T-helper 2 cell treated with Interferon-gamma antibody and Interleukin-4, amounts not matched to agents 5 μg/mL and 100 μg/mL, for 36 hours (primary cell): ENCODE measurements around the gene MZT2B.
"Not testable (repeated sequence)": the region's sequence is repeated elsewhere in the genome, so short reads cannot be mapped to it uniquely, and the experiment has no call there.

Experiments
- DNase-seq: peaks from one replicate; pipeline ENCODE4 v3.0.0; 2021; ENCODE audit warnings: low spot score
- H3K27ac Mint-ChIP-seq: one replicate; pipeline ENCODE4 v1.8.0; 2021; ENCODE audit warnings: mild to moderate bottlenecking, mixed read lengths
- H3K27me3 Mint-ChIP-seq: one replicate; pipeline ENCODE4 v1.8.0; 2021; ENCODE audit warnings: low read depth, mixed read lengths
- H3K36me3 Mint-ChIP-seq: one replicate; pipeline ENCODE4 v1.8.0; 2021; ENCODE audit warnings: low read depth, mixed read lengths
- H3K4me1 Mint-ChIP-seq: one replicate; pipeline ENCODE4 v1.8.0; 2021; ENCODE audit warnings: low read depth, mixed read lengths
- H3K4me3 Mint-ChIP-seq: one replicate; pipeline ENCODE4 v1.8.0; 2022; ENCODE audit warnings: mild to moderate bottlenecking, moderate library complexity, mixed read lengths
- H3K9me3 Mint-ChIP-seq: one replicate; pipeline ENCODE4 v1.8.0; 2021; ENCODE audit warnings: mixed read lengths

Gene MZT2B

GRCh38 chr2:130233066-130233465, 51.0 kb downstream of the MZT2B start:
- not testable (repeated sequence) for H3K27me3 Mint-ChIP-seq, H3K27ac Mint-ChIP-seq, H3K9me3 Mint-ChIP-seq, DNase-seq, H3K4me3 Mint-ChIP-seq, H3K36me3 Mint-ChIP-seq, H3K4me1 Mint-ChIP-seq

GRCh38 chr2:130239581-130239980, 57.5 kb downstream of the MZT2B start:
- H3K4me1 Mint-ChIP-seq, H3K36me3 Mint-ChIP-seq, H3K27me3 Mint-ChIP-seq, H3K27ac Mint-ChIP-seq, H3K4me3 Mint-ChIP-seq, DNase-seq, H3K9me3 Mint-ChIP-seq: not testable (repeated sequence)
